Embryonic facial prominence (tissue), 1 donor: ENCODE results near the gene ZNF860.
A peak's percentile ranks its signal among the peaks of the same experiment; 100 is the strongest.
"Not testable (repeated sequence)": the region's sequence is repeated elsewhere in the genome, so short reads cannot be mapped to it uniquely, and the experiment has no call there.

ENCODE experiments used
- DNase-seq: peaks from one replicate; pipeline ENCODE4 v3.0.0-alpha.2; 2016; ENCODE audit errors: extremely low spot score

The ZNF860 gene

DNA sequence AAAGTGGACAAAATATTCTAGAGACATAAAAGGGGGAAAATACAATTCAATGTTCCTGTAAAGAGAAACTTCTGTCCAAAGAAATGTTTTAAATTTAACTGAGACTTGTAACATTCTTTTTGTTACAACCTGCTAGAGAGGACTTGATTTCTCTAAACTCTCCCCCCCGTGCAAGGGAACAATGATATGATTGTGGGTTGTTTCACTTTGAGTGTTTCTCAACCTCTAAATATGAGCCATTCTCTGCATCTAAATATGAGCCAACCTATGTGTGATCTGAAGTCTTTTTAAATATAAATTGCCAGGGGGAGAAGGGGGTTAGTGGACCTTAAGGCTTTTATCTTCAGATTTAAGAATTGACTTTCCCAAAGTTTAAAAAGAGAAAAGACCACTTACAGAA is 14.6 kb downstream of the ZNF860 start:
- no peak for DNase-seq

DNA sequence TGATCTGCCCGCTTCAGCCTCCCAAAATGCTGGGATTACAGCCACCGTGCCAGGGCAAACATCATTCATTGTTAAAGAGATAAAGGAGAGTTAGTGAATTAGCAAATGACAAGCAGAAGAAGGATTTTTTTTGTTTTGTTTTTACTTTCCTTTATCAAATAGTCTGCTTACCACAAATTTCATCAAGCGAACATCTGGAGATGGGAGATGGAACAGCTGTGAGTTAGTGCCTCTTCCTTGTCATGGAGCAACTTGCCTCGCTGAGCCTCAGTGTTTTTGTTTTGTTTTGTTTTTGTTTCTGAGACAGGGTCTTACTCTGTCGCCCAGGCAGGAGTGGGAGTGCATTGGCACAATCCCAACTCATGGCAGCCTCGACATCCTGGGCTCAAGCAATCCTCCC is 15.9 kb downstream of the ZNF860 start:
- DNase-seq, result no peak

DNA sequence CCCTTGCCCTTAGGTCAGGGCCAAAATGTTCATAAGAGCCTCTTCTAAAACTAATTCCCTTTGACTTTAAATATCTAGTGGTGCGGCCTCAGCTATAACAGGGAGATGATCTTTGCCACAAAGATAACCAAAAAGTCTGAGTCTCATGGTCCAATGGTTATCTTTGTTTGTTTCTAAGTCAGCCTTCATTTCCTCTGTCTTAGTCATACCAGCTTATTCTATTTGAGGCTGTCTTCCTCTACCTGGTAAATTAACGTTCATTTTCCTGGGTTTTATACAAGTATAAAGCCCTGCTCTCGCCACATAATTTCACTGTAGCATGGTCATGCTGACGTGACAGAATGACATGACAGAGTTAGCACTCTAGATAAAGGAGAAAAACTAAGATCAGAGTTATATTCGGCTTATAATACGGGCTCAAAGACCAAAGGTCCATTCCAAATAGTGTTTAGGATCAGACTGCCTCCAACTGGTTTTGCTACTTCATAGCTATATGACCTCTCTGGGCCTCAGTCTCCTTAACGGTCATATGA is 18.4 kb downstream of the ZNF860 start:
- no peak for DNase-seq

DNA sequence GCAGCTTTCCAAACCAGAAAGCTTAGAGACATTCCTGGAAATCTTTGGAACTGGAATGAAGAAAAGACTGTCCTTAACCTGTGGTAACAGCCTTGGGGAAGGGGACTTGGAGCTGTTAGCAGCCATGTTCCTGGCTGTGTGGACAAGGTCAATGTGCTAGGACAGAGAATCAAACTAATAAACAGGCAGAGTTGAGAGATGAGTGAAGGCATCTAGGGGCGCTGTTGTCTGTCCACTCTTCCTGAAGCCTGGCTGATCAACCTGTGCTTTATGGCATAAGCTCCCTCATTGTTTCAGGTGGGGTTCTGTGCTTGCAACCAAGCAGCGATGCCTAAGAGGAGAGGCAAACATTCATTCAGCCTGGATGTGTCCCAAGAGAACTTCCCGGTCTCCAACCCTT is 19.3 kb downstream of the ZNF860 start:
- no peak for DNase-seq

DNA sequence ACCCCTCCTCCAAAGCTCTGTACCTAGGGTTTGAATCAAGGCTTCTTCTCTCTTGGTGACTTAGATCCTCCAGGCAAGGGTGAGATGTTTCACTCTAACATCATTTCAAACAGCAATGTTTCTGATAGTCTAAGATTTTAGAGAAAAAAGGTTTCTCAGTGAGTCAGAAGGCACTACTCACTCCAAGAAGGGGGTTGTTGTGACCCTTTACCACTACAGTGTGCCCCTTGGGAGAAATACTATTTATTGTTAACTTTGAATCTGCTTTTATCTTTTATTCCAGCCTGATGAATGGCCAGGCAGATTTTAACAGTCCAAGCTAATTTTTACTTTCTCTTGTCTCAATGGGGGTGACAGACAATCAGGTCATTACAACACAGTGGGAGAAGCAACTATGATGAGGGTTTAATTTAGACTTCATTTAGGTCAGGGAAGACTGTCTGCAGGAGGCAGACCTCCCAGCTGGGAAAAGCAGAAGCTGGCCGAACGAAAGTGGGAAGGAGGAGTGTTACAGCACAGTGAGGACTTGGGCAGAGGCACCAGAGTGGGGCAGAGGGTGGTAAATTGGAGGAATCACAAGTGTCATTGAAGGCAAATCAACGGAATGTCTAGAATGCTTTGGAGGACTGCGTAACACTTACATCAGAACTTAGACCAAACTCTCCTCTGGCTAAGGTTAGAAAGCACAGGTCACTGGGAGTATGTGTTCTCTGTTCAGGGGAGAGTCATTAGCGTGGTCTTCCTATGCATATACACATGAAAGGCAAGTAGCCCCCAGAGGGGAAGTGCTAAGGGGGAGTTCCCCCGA is 21.2 kb downstream of the ZNF860 start:
- no peak for DNase-seq

DNA sequence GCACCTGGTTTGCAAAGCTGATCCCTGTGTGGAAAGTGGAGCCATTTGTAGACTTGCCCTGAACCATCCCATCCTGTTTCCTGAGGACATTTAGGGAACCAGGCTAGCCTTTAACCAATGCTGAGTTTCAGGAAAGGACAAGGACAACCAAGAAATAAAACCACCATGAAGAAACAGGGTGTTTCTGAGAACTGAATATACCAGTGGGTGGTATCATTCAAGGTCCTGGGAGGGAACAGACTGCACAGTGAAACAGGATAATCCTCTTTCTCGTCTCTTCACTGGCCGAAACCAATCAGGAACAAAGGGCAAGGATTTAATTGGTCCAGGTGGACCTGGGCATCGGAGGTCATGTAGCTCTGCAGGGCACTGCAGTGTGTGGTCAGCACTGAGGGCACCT is 21.8 kb downstream of the ZNF860 start:
- no peak for DNase-seq

DNA sequence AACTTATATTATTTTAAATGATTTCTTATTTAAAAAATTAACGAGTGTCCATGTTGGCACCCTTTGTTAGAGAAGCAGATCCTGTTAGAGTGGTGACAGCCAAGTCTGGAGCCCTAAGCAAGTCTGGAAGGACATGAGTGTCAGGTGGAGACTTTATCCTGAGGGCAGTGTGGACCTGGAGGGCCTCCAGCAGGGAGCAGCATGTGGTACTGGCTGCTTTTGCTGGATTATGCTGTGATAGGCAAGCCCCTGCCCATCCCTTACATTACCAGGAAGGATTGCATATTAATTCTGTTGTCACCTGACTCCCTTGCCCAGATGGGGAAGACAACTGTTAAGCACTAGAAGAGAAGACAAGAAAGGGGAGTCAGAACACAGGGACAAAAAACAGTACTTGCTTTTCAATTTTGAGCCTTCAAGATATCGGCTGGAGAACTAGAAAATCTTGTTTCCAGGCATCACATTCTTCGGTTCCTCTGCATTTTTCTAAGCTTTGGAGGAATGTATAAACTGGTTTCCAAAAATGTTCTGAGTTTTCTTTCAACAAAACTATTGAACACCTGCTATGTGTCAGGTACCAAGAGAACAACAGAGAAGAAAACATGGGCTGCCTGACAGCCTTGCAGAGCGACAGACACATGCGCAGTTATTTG is 22.7 kb downstream of the ZNF860 start:
- peak; percentile 20 for DNase-seq

DNA sequence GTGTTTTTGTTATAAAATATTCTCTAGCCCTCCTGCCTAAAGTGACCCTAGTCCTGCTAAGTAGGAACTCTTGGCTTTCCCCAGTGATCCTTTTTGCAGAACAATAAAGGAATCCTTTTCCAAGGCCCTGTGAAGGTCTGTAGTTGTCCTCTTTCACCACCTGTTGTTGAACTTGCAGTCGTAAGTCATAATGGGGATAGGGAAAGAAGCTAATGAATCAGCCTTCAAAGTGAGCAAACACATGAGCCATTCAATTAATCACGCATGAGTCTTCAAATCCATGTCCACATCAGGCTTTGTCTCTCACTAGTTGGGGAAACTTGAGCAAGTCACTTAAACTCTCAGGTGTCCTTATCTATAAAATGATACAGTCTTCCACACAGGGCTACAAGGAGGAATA is 27.6 kb downstream of the ZNF860 start:
- no peak for DNase-seq

DNA sequence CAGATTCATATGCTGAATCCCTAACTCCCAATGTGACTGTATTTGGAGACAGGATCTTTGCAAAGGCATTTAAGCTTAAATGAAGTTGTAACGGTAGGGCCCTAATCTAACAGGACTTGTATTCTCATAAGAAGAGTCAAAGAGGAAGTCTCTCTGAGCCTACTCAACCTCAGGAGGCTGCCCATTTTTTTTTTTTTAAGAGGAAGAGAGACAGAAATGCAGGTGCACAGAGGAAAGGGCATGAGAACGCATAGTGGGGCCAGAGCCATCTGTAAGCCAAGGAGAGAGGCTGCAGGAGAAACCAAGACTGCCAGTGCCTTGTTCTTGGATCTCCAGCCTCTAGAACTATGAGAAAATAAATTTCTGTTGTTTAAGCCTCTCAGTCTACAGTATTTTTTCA is 28.4 kb downstream of the ZNF860 start:
- no peak for DNase-seq

DNA sequence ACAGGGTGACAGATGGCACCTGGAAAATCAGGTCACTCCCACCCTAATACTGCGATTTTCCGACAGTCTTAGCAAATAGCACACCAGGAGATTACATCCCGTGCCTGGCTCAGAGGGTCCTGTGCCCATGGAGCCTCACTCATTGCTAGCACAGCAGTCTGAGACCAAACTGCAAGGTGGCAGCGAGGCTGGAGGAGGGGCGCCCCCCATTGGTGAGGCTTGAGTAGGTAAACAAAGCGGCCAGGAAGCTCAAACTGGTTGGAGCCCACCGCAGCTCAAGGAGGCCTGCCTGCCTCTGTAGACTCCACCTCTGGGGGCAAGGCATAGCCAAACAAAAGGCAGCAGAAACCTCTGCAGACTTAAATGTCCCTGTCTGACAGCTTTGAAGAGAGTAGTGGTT is 29.1 kb downstream of the ZNF860 start:
- DNase-seq, result not testable (repeated sequence)

DNA sequence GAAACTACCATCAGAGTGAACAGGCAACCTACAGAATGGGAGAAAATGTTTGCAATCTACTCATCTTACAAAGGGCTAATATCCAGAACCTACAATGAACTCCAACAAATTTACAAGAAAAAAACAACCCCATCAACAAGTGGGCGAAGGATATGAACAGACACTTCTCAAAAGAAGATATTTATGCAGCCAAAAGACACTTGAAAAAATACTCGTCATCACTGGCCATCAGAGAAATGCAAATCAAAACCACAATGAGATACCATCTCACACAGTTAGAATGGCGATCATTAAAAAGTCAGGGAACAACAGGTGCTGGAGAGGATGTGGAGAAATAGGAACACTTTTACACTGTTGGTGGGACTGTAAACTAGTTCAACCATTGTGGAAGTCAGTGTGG is 34.1 kb downstream of the ZNF860 start:
- not testable (repeated sequence) for DNase-seq

DNA sequence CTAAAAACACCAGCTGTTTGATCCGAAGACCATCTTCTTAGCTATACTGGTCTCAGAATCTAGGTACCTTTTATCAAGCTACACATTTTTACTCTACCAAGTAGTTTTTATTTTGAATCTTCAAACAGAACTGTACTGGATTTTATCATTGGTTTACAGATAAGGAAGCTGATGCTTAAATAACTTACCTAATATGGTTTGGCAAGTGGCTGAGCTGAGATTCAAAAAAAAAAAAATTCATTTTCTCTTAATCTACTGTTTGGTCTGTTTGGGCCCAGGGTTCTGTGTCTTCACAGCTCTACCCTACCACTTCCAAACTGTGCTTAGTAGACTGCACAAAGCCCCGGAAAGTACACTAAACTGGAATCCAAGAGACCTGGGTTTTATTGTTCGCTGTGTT is 35.7 kb downstream of the ZNF860 start:
- no peak for DNase-seq

DNA sequence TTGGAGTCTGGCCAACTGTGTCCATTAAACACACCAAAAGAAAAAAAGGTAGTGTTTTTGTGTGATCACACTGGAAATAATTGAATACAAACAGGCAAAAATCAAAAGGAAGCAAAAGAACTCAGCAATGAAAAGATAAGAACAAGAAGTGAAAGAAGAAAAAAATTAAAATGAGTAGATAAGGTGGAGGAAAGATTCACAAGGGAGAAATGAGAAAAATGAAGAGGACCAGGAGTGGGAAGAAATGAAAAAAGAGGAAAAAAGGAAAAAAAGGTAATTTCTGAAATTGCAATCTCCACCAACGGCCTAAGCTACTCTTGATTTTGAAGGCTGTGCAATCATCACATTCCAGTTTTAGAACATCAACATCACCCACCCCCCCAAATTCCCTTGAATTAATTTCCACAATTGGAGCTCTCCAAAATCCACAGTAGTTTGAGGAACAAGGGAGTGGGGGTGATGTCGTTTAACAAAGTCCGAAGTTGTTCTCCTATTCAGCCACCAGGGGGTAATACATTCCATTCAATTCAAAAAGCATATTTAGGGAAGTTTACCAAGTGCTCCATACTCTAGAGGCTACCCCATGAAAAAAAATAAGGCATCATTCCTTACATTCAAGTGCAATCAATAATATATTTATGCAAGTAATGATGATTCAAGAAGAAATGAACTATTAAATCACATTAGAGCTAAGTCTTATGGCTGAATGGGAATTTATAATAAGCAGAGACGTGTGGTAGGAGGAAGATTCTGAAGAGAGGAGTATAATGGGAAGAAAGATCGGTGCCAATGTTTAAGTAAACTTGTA is 37.4 kb downstream of the ZNF860 start:
- peak; percentile 39 for DNase-seq

DNA sequence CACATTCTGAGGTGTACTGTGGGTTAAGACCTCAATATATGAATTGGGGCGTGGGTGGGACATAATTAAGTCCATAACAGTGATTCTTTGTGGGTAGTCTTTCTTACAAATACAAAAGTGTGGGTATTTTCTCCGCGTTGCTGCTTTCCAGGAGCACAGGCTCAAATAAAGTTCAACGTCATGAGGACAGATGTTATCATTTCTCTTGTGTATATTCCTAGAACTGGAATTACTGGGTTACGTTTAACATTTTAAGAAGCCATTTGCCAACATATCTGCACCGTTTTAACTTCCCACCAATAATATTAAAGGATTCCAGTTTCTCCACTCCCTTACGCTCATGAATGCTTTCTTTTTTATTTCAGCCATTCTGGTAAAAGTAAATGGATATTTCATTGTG is 39.6 kb downstream of the ZNF860 start:
- no peak for DNase-seq

DNA sequence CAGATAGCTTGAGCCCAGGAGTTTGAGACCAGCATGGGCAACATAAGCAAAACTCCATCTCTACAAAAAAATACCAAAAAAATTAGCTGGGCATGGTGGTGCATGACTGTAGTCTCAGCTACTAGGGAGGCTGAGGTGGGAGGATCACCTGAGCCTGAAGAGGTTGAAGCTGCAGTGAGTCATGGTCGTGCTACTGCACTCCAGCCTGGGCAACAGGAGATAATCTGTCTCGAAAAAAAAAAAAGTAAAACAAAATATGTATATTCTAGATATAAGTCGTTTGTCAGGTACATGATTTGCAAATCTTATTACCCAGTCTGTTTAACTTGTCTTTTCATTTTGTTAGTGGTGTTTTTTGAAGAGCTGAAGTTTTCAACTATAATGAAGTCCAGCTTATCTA is 40.2 kb downstream of the ZNF860 start:
- no peak for DNase-seq

DNA sequence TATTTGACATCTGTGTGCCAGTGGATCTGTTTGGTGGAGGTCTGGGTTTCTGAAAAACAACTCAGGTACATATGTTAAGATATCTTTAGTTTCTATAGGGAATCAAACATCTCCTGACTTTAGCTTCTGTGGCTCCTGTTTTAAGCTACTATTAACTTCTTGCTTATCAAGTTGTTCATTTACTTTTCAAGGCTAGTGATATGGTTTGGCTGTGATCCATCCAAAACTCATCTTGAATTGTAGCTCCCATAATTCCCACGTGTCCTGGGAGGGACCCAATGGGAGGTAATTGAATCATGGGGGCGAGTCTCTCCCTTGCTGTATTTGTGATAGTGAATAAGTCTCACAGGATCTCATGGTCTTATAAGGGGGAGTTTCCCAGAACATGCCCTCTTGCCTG is 41.4 kb downstream of the ZNF860 start:
- DNase-seq, result no peak

DNA sequence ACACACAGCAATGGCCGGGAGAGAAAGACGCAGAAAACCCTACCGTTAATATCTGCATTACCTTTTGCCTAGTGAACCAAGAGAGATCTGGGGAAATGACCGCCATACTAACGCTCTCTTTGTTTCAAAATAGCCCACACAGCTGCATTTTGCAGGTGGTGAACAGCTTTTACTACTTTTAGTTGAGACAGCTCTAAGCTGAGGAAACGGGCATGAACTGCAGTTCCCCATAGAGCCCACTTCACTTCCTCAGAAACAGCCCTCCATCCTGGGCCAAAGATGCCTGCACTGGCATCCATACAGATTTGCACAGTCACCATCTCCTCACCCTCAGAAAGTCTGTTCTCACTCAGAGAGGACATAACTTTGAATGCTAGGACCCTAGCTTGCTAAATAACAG is 45.0 kb downstream of the ZNF860 start:
- DNase-seq, result no peak

DNA sequence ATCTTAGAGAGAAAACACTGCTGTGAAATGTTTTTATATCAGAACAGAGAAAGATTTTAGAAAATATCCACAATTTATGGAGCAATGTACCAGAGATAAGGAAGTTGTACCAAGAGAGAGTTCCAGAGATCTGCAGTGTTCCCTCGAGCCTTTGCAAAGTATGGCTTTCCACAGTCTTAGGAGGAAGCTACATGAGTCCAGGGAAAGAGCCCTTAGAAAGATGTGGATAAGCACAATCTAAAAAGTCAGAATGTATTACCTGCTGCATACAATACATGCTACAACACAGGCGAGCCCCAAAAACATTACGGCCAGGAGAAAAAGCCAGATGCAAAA is 56.4 kb downstream of the ZNF860 start:
- no peak for DNase-seq

DNA sequence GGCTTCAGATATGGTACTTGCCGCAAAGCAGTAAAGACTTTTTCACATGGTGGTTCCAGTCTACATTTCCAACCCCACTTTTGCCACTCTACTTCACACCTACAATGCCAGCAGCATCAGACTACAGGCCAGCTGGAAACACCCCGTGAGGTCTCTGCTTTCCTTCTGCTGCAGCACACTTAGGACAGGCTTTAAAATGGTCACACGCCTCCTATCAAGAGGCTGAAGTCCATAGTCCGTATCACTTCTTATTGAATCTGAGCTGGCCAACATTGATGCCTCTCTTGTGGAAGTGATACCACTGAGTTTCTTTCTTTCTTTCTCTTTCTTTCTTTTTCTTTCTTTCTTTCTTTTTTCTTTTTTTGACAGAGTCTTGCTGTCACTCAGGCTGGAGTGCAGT is 59.8 kb downstream of the ZNF860 start:
- no peak for DNase-seq
